Activated naive CD4-positive, alpha-beta T cell treated with anti-CD3 and anti-CD28 coated beads, Interleukin-2, amount 50 U/mL, for 24 hours (primary cell): ENCODE data around the gene ARHGEF1.
A peak's percentile ranks its signal among the peaks of the same experiment; 100 is the strongest.
"Not testable (repeated sequence)": the region's sequence is repeated elsewhere in the genome, so short reads cannot be mapped to it uniquely, and the experiment has no call there.

Experiments
- H3K27ac Mint-ChIP-seq: one replicate; pipeline ENCODE4 v1.8.0; 2021; ENCODE audit warnings: mild to moderate bottlenecking, mixed read lengths
- H3K27me3 Mint-ChIP-seq: one replicate; pipeline ENCODE4 v1.8.0; 2021; ENCODE audit warnings: mixed read lengths
- H3K36me3 Mint-ChIP-seq: one replicate; pipeline ENCODE4 v1.8.0; 2021; ENCODE audit warnings: mixed read lengths
- H3K4me1 Mint-ChIP-seq: one replicate; pipeline ENCODE4 v1.8.0; 2021; ENCODE audit warnings: mixed read lengths
- H3K4me3 Mint-ChIP-seq: one replicate; pipeline ENCODE4 v1.8.0; 2021; ENCODE audit warnings: mild to moderate bottlenecking, mixed read lengths
- H3K9me3 Mint-ChIP-seq: one replicate; pipeline ENCODE4 v1.8.0; 2021; ENCODE audit warnings: mixed read lengths

The ARHGEF1 gene

DNA sequence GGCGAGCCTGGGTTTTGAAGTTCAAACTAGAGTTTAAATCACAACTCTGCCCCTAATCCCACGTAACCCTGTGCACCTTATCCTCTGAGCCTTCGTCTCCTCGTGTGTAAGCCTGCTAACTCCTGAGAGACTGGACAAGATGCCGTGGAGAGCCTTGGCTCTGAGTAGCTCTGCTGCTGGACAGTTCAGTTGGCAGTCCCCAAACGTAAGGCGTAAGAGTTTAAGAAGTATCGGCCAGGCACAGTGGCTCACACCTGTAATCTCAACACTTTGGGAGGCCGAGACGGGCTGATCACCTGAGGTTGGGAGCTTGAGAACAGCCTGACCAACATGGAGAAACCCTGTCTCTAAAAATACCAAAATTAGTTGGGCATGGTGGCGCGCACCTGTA lies 10.6 kb upstream of the ARHGEF1 start:
- Mint-ChIP-seq H3K27ac (peak overlapping the region; percentile 89), H3K4me1 (peaks cover 79% of the 10 kb centered on the region), H3K9me3 (no peaks in the 10 kb centered on the region), H3K36me3 (peaks cover 15% of the 10 kb centered on the region), H3K4me3 (peak overlapping the region; percentile 57), H3K27me3 (no peaks in the 10 kb centered on the region)

DNA sequence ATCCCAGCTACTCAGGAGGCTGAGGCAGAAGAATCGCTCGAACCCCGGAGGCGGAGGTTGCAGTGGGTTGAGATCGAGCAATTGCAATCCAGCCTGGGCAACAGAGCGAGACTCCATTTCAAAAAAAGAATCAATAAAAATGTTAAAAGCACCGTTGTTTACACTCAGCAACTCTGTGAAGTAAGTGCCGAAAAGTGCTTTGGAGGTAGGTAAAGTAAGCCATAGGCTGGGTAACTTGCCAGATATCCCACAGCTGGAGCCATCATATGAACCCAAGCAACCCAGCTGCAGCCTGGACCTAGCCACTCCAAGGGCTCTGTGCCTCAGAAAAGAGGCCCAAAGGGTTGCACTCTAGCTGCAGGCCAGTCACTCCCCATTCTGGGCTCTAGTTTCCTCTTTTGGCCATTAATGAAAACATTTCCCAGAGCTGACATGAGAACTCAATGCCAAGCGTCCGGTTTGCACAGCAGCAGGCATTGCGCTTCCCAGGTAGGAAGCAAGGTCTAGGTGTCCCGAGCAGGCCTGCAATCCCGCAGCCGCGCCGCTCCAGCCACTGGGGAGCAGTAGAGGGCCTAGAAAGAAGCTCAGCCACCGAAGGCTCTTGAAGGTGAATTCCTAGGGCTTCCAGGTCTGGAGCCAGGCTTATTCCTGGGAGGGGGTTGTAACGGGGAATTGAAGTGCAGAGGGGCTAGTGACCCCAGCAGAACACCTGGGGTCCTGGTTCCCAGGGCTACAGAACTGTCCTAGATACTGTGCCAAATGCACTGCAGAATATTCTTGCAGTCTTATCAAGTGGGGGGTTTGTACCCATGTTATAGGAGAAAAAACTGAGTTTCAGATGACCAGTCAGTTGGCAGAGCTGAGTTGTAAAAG lies 10.0 kb upstream of the ARHGEF1 start:
- Mint-ChIP-seq H3K27me3 (no peaks in the 10 kb centered on the region), H3K36me3 (peaks cover 12% of the 10 kb centered on the region), H3K9me3 (no peaks in the 10 kb centered on the region), H3K4me1 (peaks cover 80% of the 10 kb centered on the region), H3K27ac (peak overlapping the region; percentile 89), H3K4me3 (peak overlapping the region; percentile 58)

- not testable (repeated sequence) for H3K36me3 Mint-ChIP-seq, H3K9me3 Mint-ChIP-seq, H3K27me3 Mint-ChIP-seq
- Mint-ChIP-seq H3K4me1 (peaks cover 82% of the 10 kb centered on the region), H3K27ac (peak overlapping the region; percentile 98), H3K4me3 (peak overlapping the region; percentile 63)
Measured at GRCh38 chr19:41875973-41876372, 7.0 kb upstream of the ARHGEF1 start.

- peaks cover 77% of the 10 kb centered on the region for H3K4me1 Mint-ChIP-seq
- H3K4me3 Mint-ChIP-seq: peak within 1 kb of the TSS; percentile 30
- no peaks in the 10 kb centered on the region for H3K27me3 Mint-ChIP-seq
- H3K9me3 Mint-ChIP-seq: no peaks in the 10 kb centered on the region
- no peaks in the 10 kb centered on the region for H3K36me3 Mint-ChIP-seq
- peak within 1 kb of the TSS; percentile 74 for H3K27ac Mint-ChIP-seq
Measured at GRCh38 chr19:41876847-41877832, 5.8 kb upstream of the ARHGEF1 start, which contains the start of gene CD79A. Gene CD79A, plus strand, starts transcription at chr19:41877279. Its CDS starts 26 bp downstream, at chr19:41877305.

- Mint-ChIP-seq H3K4me3 (peak overlapping the region; percentile 30), H3K4me1 (peaks cover 73% of the 10 kb centered on the region), H3K9me3 (no peaks in the 10 kb centered on the region), H3K27ac (peak overlapping the region; percentile 74), H3K36me3 (peaks cover 2% of the 10 kb centered on the region), H3K27me3 (no peaks in the 10 kb centered on the region)
Measured at GRCh38 chr19:41877916-41878905, 4.8 kb upstream of the ARHGEF1 start.

GRCh38 chr19:41879080-41879479 lies 3.9 kb upstream of the ARHGEF1 start:
- H3K27me3 Mint-ChIP-seq: no peaks in the 10 kb centered on the region
- H3K9me3 Mint-ChIP-seq: no peaks in the 10 kb centered on the region
- H3K4me3 Mint-ChIP-seq: no peak overlapping the region
- peak overlapping the region; percentile 46 for H3K27ac Mint-ChIP-seq
- H3K36me3 Mint-ChIP-seq: peaks cover 6% of the 10 kb centered on the region
- H3K4me1 Mint-ChIP-seq: peaks cover 70% of the 10 kb centered on the region

DNA sequence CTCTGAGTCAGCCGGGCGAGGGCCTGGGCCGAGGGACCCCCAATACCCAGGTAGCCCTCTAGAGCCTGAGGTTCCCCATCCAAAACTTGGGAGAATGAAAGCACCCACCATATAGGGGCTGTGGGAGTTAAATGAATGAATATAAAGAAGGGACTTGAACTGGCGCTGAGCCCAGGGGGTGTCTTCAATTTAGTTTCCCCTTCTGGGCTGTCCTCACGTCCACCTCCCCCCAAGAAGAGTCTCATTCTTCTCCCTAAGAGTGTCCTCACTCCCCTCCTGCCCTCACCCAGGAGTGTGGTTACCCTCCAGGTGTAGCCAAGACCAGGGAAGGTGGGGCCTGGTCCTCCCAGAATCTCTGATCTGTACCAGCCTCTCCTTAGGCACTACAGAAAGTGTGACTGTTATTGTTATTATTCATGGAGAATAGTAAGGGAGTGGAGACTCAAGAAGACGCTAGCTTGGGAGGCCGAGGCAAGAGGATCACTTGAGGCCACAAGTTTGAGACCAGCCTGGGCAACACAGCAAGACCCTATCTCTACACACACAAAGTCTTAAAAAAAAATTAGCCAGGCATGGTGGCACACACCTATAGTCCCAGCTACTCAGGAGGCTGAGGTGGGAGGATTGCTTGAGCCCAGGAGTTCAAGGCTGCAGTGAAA lies 3.2 kb upstream of the ARHGEF1 start:
- peak overlapping the region; percentile 39 for H3K4me3 Mint-ChIP-seq
- H3K9me3 Mint-ChIP-seq: no peaks in the 10 kb centered on the region
- H3K27me3 Mint-ChIP-seq: no peaks in the 10 kb centered on the region
- peaks cover 67% of the 10 kb centered on the region for H3K4me1 Mint-ChIP-seq
- H3K27ac Mint-ChIP-seq: peak overlapping the region; percentile 93
- peaks cover 6% of the 10 kb centered on the region for H3K36me3 Mint-ChIP-seq

DNA sequence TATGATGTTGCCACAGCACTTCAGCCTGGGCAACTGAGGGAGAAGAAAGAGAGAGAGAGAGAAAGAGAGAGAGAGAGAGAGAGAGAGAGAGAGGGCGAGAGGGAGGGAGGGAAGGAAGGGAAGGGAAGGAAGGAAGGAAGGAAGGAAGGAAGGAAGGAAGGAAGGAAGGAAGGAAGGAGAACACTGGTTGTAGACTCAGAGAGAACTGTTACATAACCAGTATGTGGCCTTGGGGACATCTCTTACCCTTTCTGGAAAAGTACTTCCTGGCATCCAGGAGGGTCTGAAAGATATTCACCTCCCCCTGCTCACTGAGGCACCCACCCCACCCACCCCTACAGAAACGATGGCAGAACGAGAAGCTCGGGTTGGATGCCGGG lies 2.7 kb upstream of the ARHGEF1 start:
- H3K4me3 Mint-ChIP-seq: peak overlapping the region; percentile 39
- H3K27ac Mint-ChIP-seq: peak overlapping the region; percentile 93
- H3K9me3 Mint-ChIP-seq: no peaks in the 10 kb centered on the region
- peaks cover 68% of the 10 kb centered on the region for H3K4me1 Mint-ChIP-seq
- peaks cover 6% of the 10 kb centered on the region for H3K36me3 Mint-ChIP-seq
- H3K27me3 Mint-ChIP-seq: no peaks in the 10 kb centered on the region

DNA sequence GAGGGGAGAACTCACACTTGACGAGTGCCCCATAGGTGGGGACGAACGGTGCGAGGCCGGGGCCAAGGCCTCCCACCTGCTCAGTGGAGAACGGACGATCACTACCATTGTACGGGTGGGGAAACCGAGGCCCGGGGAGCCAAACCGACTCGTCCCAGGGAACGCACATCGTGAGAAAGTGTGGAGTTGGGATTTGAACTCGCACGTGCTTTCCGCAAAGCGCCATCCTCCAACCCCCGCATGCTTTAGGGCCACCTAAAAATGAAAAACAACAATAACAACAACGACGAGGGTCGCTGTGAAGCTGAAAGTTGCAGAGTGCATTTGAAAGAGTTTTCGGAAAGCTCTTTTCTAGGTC lies 458 bp downstream of the ARHGEF1 start:
- Mint-ChIP-seq H3K4me3 (peak overlapping the region; percentile 85), H3K27me3 (no peaks in the 10 kb centered on the region), H3K36me3 (peaks cover 10% of the 10 kb centered on the region), H3K4me1 (peaks cover 62% of the 10 kb centered on the region), H3K27ac (peak overlapping the region; percentile 99), H3K9me3 (no peaks in the 10 kb centered on the region)

GRCh38 chr19:41883821-41884733 lies 1.1 kb downstream of the ARHGEF1 start:
- Mint-ChIP-seq H3K4me3 (peak overlapping the region; percentile 85), H3K27ac (peak overlapping the region; percentile 99), H3K4me1 (peaks cover 62% of the 10 kb centered on the region), H3K27me3 (no peaks in the 10 kb centered on the region), H3K36me3 (peaks cover 10% of the 10 kb centered on the region), H3K9me3 (no peaks in the 10 kb centered on the region)

- Mint-ChIP-seq H3K27me3 (no peaks in the 10 kb centered on the region), H3K27ac (peak overlapping the region; percentile 80), H3K36me3 (peaks cover 14% of the 10 kb centered on the region), H3K4me1 (peaks cover 58% of the 10 kb centered on the region), H3K9me3 (no peaks in the 10 kb centered on the region), H3K4me3 (peak overlapping the region; percentile 85)
Measured at GRCh38 chr19:41886761-41887710, 4.1 kb downstream of the ARHGEF1 start.

- no peaks in the 10 kb centered on the region for H3K9me3 Mint-ChIP-seq
- H3K4me1 Mint-ChIP-seq: peaks cover 54% of the 10 kb centered on the region
- peak overlapping the region; percentile 80 for H3K27ac Mint-ChIP-seq
- peak overlapping the region; percentile 85 for H3K4me3 Mint-ChIP-seq
- H3K36me3 Mint-ChIP-seq: peaks cover 12% of the 10 kb centered on the region
- H3K27me3 Mint-ChIP-seq: no peaks in the 10 kb centered on the region
Measured at GRCh38 chr19:41887711-41888382, 4.9 kb downstream of the ARHGEF1 start.
